SU-DHL-6 (cell line): ENCODE measurements around the gene MUC3A.

ENCODE experiments used
- H2AFZ ChIP-seq: fragments of 200-600 bp; sonication (generic); 2 replicates; pipeline ENCODE4 v1.6.1; 2014; ENCODE audit warnings: low read depth, mild to moderate bottlenecking, moderate library complexity, mixed read lengths, antibody characterized with exemption, low read length; ENCODE audit not compliant: severe bottlenecking
- H3F3A ChIP-seq: fragments of 200-600 bp; shearing (Covaris generic); 2 replicates; pipeline ENCODE4 v1.6.0; 2016; ENCODE audit warnings: antibody characterized with exemption, mild to moderate bottlenecking; ENCODE audit not compliant: insufficient read depth
- H3K27ac ChIP-seq: fragments of 200-600 bp; sonication (generic); 2 replicates; pipeline ENCODE4 v1.5.1; 2016; ENCODE audit warnings: low read depth, mild to moderate bottlenecking, low read length, moderate library complexity, mixed read lengths
- H3K27me3 ChIP-seq: fragments of 200-600 bp; sonication (generic), shearing (Covaris generic); 2 replicates; pipeline ENCODE4 v1.6.0; 2014; ENCODE audit warnings: mild to moderate bottlenecking, low read length
- H3K36me3 ChIP-seq: fragments of 200-600 bp; sonication (generic); 2 replicates; pipeline ENCODE4 v1.6.1; 2014; ENCODE audit warnings: mild to moderate bottlenecking, low read length, mixed read lengths
- H3K4me2 ChIP-seq: fragments of 300-600, 200-600 bp; shearing (Covaris generic), sonication (generic); 2 replicates; pipeline ENCODE4 v1.6.0; 2014; ENCODE audit warnings: low read length, low read depth, mild to moderate bottlenecking; ENCODE audit not compliant: poor library complexity, severe bottlenecking
- H3K4me3 ChIP-seq: fragments of 200-600 bp; sonication (generic); 2 replicates; pipeline ENCODE4 v1.5.1; 2014; ENCODE audit warnings: antibody characterized with exemption, low read length, mild to moderate bottlenecking, mixed read lengths; ENCODE audit not compliant: insufficient read depth, poor library complexity, severe bottlenecking
- H3K79me2 ChIP-seq: fragments of 200-600 bp; sonication (generic); 2 replicates; pipeline ENCODE4 v1.6.1; 2014; ENCODE audit warnings: mild to moderate bottlenecking, low read length, moderate library complexity; ENCODE audit not compliant: insufficient read depth
- H3K9ac ChIP-seq: fragments of 200-600 bp; sonication (generic); 2 replicates; pipeline ENCODE4 v1.7.0; 2014; ENCODE audit warnings: mild to moderate bottlenecking, low read length
- H3K9me2 ChIP-seq: fragments of 200-600 bp; sonication (generic); replicated peaks from 2 replicates; pipeline ENCODE4 v1.6.1; 2014; ENCODE audit warnings: low read length; ENCODE audit not compliant: insufficient read depth
- H3K9me3 ChIP-seq: fragments of 200-600 bp; sonication (generic); 2 replicates; pipeline ENCODE4 v1.6.1; 2014; ENCODE audit warnings: low read length, mixed read lengths; ENCODE audit not compliant: insufficient read depth
- H4K20me1 ChIP-seq: fragments of 200-600 bp; sonication (generic); 2 replicates; pipeline ENCODE4 v1.6.1; 2014; ENCODE audit warnings: low read depth, mild to moderate bottlenecking, antibody characterized with exemption, low read length, moderate library complexity, mixed read lengths
- CTCF ChIP-seq: fragments of 200-600 bp; sonication (generic); IDR thresholded peaks from one replicate; pipeline ENCODE4 v1.5.1; 2017; ENCODE audit warnings: antibody characterized with exemption, mild to moderate bottlenecking, low read length, moderate library complexity; ENCODE audit not compliant: insufficient read depth, poor library complexity, severe bottlenecking
- EZH2phosphoT487 ChIP-seq: fragments of 200-600 bp; sonication (generic), shearing (Covaris generic); conservative IDR thresholded peaks from 2 replicates; pipeline ENCODE4 v1.6.1; 2018; ENCODE audit warnings: mild to moderate bottlenecking, antibody characterized with exemption, low read length, moderate library complexity, mixed read lengths

The MUC3A gene

GRCh38 chr7:100969066-100969615 lies 19.8 kb downstream of the MUC3A start, which contains the start of gene MUC12:
MUC12 (plus strand) TSS chr7:100969565; CDS start chr7:100969623, 58 bp downstream.
- Histone ChIP-seq H3K9ac (no peak within 1 kb of the TSS), H3K4me3 (no peak within 1 kb of the TSS), H3K9me3 (no peaks in the 10 kb centered on the region), H3F3A (no peaks in the 10 kb centered on the region), H3K27me3 (no peaks in the 10 kb centered on the region), H2AFZ (no peak within 1 kb of the TSS), H4K20me1 (no peaks in the 10 kb centered on the region), H3K36me3 (no peaks in the 10 kb centered on the region), H3K4me2 (no peak within 1 kb of the TSS), H3K79me2 (no peaks in the 10 kb centered on the region), H3K27ac (no peak within 1 kb of the TSS), H3K9me2 (no peaks in the 10 kb centered on the region)
- TF ChIP-seq CTCF, result no peak
- TF ChIP-seq EZH2phosphoT487, result no peak

- Histone ChIP-seq H3F3A (no peaks in the 10 kb centered on the region), H3K9me3 (no peaks in the 10 kb centered on the region), H3K9ac (no peak overlapping the region), H3K9me2 (no peaks in the 10 kb centered on the region), H4K20me1 (no peaks in the 10 kb centered on the region), H3K4me2 (no peak overlapping the region), H2AFZ (no peak overlapping the region), H3K4me3 (no peak overlapping the region), H3K79me2 (no peaks in the 10 kb centered on the region), H3K27me3 (no peaks in the 10 kb centered on the region), H3K27ac (no peak overlapping the region), H3K36me3 (no peaks in the 10 kb centered on the region)
- no peak for TF ChIP-seq CTCF
- no peak for TF ChIP-seq EZH2phosphoT487
Observed at GRCh38 chr7:100971111-100972001, 22.0 kb downstream of the MUC3A start.

- Histone ChIP-seq H2AFZ (no peak overlapping the region), H3K79me2 (no peaks in the 10 kb centered on the region), H3F3A (no peaks in the 10 kb centered on the region), H3K9me3 (no peaks in the 10 kb centered on the region), H3K36me3 (no peaks in the 10 kb centered on the region), H4K20me1 (no peaks in the 10 kb centered on the region), H3K9ac (no peak overlapping the region), H3K9me2 (no peaks in the 10 kb centered on the region), H3K4me2 (no peak overlapping the region), H3K27ac (no peak overlapping the region), H3K4me3 (no peak overlapping the region), H3K27me3 (no peaks in the 10 kb centered on the region)
- TF ChIP-seq CTCF (no peak), EZH2phosphoT487 (no peak)
Observed at GRCh38 chr7:100972002-100972347, 22.6 kb downstream of the MUC3A start.
